A549 (cell line): Measurements from ENCODE around the gene TC2N. TPM values are rescaled to one million over a fixed set of nuclear protein-coding genes. Genes with fewer than 3 reads are reported as not detected.

Source experiments
- ATAC-seq, 2 experiments: fragments of 200-7000 bp in 1 of 2; fragments of >200 bp in 1 of 2; cut with Nextera tagmentation in 1 of 2; cut with Tn5 transposase in 1 of 2; 3 replicates each; pipeline versions ENCODE4 v1.8.0 to v1.9.1; 2018 to 2020; ENCODE audit warnings: mild to moderate bottlenecking in 1 of 2, moderate library complexity in 1 of 2
- CTCF ChIA-PET: fragments of 300-600 bp; sonication (Branson Sonifier 250); formaldehyde crosslinking; extraction: SDS; loops from one replicate; lab custom pipeline; 2021; ENCODE audit warnings: antibody characterized with exemption, inconsistent platforms; lab: Yijun Ruan, JAX
- POLR2A ChIA-PET: fragments of 350-600 bp; formaldehyde crosslinking; extraction: SDS; loops from one replicate; lab custom pipeline; 2021; ENCODE audit warnings: antibody characterized with exemption, inconsistent platforms; lab: Yijun Ruan, JAX
- DNase-seq, 2 experiments: peaks; one replicate each; pipeline versions ENCODE4 v3.0.0 to v3.0.0-alpha.2; 2011 to 2016; ENCODE audit warnings: low read depth in 1 of 2, low spot score in 1 of 2
- FAIRE-seq: peaks from 2 replicates; lab custom pipeline; 2011; peaks lifted over from hg19 to GRCh38; lab: Jason Lieb, UNC
- H3K27ac ChIP-seq, 2 experiments: fragments of >200 bp; sonication (Bioruptor Twin); formaldehyde crosslinking; 3 replicates each; pipeline ENCODE4 v1.5.1; 2016 to 2017
- H3K4me1 ChIP-seq: fragments of >200 bp; sonication (Bioruptor Twin); formaldehyde crosslinking; 3 replicates; pipeline ENCODE4 v1.6.1; 2016
- H3K4me2 ChIP-seq: fragments of >200 bp; sonication (Bioruptor Twin); formaldehyde crosslinking; 3 replicates; pipeline ENCODE4 v1.6.1; 2016
- H3K4me3 ChIP-seq: fragments of >200 bp; sonication (Bioruptor Twin); formaldehyde crosslinking; 3 replicates; pipeline ENCODE4 v1.5.1; 2016
- H3K9me3 ChIP-seq: fragments of >200 bp; sonication (Bioruptor Twin); formaldehyde crosslinking; 3 replicates; pipeline ENCODE4 v1.6.1; 2016
- CBX2 ChIP-seq: fragments of 200-600 bp; sonication (generic); IDR thresholded peaks from 2 replicates; pipeline ENCODE4 v1.6.1; 2016; ENCODE audit warnings: low read depth, mild to moderate bottlenecking, borderline replicate concordance
- CBX8 ChIP-seq: fragments of 200-600 bp; sonication (generic); IDR thresholded peaks from 2 replicates; pipeline ENCODE4 v1.6.1; 2016
- CEBPB ChIP-seq, 2 experiments: fragments of >200 bp in 1 of 2; sonication (Bioruptor Twin) in 1 of 2; formaldehyde crosslinking in 1 of 2; IDR thresholded peaks; 2 replicates each; pipeline ENCODE4 v1.6.1; 2012 to 2016
- CHD2 ChIP-seq: fragments of 150-350 bp; IDR thresholded peaks from 2 replicates; pipeline ENCODE4 v1.6.1; 2014; ENCODE audit warnings: low read length; ENCODE audit not compliant: partially characterized antibody
- EHF ChIP-seq: fragments of 250-450 bp; sonication (Bioruptor Pico); IDR thresholded peaks from 2 replicates; pipeline ENCODE4 v1.5.0; 2020; ENCODE audit warnings: mild to moderate bottlenecking
- FOSL2 ChIP-seq, 2 experiments: fragments of 450-650 bp in 1 of 2; fragments of >200 bp in 1 of 2; sonication (Bioruptor Twin) in 1 of 2; formaldehyde crosslinking; IDR thresholded peaks; 2 replicates each; pipeline versions ENCODE4 v1.5.0 to v1.6.1; 2016 to 2020; ENCODE audit warnings: mild to moderate bottlenecking in 1 of 2, moderate library complexity in 1 of 2
- HDAC2 ChIP-seq: fragments of 200-600 bp; sonication (generic); IDR thresholded peaks from 2 replicates; pipeline ENCODE4 v1.6.1; 2016
- HEYL ChIP-seq: fragments of 250-450 bp; sonication (Bioruptor Pico); IDR thresholded peaks from 2 replicates; pipeline ENCODE4 v1.8.0; 2021; ENCODE audit warnings: mild to moderate bottlenecking, moderate library complexity
- HOXB13 ChIP-seq: fragments of 250-450 bp; sonication (Bioruptor Pico); IDR thresholded peaks from 2 replicates; pipeline ENCODE4 v1.5.0; 2020; ENCODE audit warnings: low read depth, mild to moderate bottlenecking, moderate library complexity
- KDM1A ChIP-seq: fragments of 200-600 bp; sonication (generic); IDR thresholded peaks from 2 replicates; pipeline ENCODE4 v1.6.1; 2016; ENCODE audit warnings: low read depth, mild to moderate bottlenecking
- KDM5A ChIP-seq: fragments of 200-600 bp; sonication (generic); IDR thresholded peaks from 2 replicates; pipeline ENCODE4 v1.6.1; 2016; ENCODE audit warnings: antibody characterized with exemption, mild to moderate bottlenecking
- MAFK ChIP-seq: fragments of 450-650 bp; IDR thresholded peaks from 2 replicates; pipeline ENCODE4 v1.6.1; 2014; ENCODE audit not compliant: partially characterized antibody
- MYC ChIP-seq: IDR thresholded peaks from 2 replicates; pipeline ENCODE4 v1.6.1; 2012; ENCODE audit warnings: mild to moderate bottlenecking, inconsistent platforms, low read length, improper control_type of control experiment, borderline replicate concordance
- NR3C1 ChIP-seq: fragments of >200 bp; sonication (Bioruptor Twin); formaldehyde crosslinking; IDR thresholded peaks from 3 replicates; pipeline ENCODE4 v1.6.1; 2017
- POLR2A ChIP-seq: IDR thresholded peaks from 2 replicates; pipeline ENCODE4 v1.6.1; 2012; ENCODE audit warnings: mild to moderate bottlenecking, low read length
- POLR2AphosphoS2 ChIP-seq: conservative IDR thresholded peaks from 2 replicates; pipeline ENCODE4 v1.6.1; 2012; ENCODE audit warnings: low read length, improper control_type of control experiment, inconsistent platforms
- RCOR1 ChIP-seq: fragments of 150-350 bp; IDR thresholded peaks from 2 replicates; pipeline ENCODE4 v1.6.1; 2014; ENCODE audit warnings: antibody characterized with exemption, low read length, low read depth
- ZNF302 ChIP-seq: fragments of 250-450 bp; sonication (Bioruptor Pico); IDR thresholded peaks from 2 replicates; pipeline ENCODE4 v1.9.0; 2021; ENCODE audit warnings: inconsistent platforms, mild to moderate bottlenecking, moderate library complexity
- ZSCAN20 ChIP-seq: fragments of 250-450 bp; sonication (Bioruptor Pico); IDR thresholded peaks from 2 replicates; pipeline ENCODE4 v1.8.0; 2022; ENCODE audit warnings: mild to moderate bottlenecking, moderate library complexity
- WGBS: methylation state at CpG from one replicate; pipeline ENCODE4 v1.1.6; 2017; ENCODE audit errors: missing lambda C conversion rate; 5-methylcytosine and 5-hydroxymethylcytosine counted together
- polyA plus RNA-seq, 4 experiments: library from polyadenylated mRNA; depleted of rRNA in 3 of 4; stranded (reverse); fragments of >200 nt; fragmentation: RNase III in 1 of 4; extraction: RNeasy Plus Mini Kit Qiagen cat#74134 plus additional on column Dnase treatment in 1 of 4; gene quantifications; 2 replicates in 3 of 4; 3 replicates in 1 of 4; pipeline ENCODE4 v1.2.3, GENCODE V29; 2011 to 2017
- TF ChIP-seq, protein P1 (sequence below): IDR thresholded peaks from 2 replicates; pipeline ENCODE4 v1.6.1; 2012
- TF ChIP-seq, protein P2 (sequence below): fragments of 200-600 bp; sonication (generic); IDR thresholded peaks from 2 replicates; pipeline ENCODE4 v1.6.1; 2016; ENCODE audit warnings: antibody characterized with exemption, mild to moderate bottlenecking, moderate library complexity
- TF ChIP-seq, protein P3 (sequence below): IDR thresholded peaks from 2 replicates; pipeline ENCODE4 v1.6.1; 2012
- TF ChIP-seq, protein P4 (sequence below): fragments of >200 bp; sonication (Bioruptor Twin); formaldehyde crosslinking; IDR thresholded peaks from 3 replicates; pipeline ENCODE4 v1.6.1; 2016
- TF ChIP-seq, protein P5 (sequence below): fragments of 150-350 bp; IDR thresholded peaks from 2 replicates; pipeline ENCODE4 v1.6.1; 2014; ENCODE audit warnings: low read depth, mild to moderate bottlenecking, low read length
- TF ChIP-seq, protein P6 (sequence below): fragments of >200 bp; sonication (Bioruptor Twin); formaldehyde crosslinking; IDR thresholded peaks from 2 replicates; pipeline ENCODE4 v1.6.1; 2016
- TF ChIP-seq, protein P7 (sequence below): fragments of 450-650 bp; IDR thresholded peaks from 2 replicates; pipeline ENCODE4 v1.6.1; 2014; ENCODE audit warnings: antibody characterized with exemption

Gene TC2N
- polyA plus RNA-seq, 2 of the 4 experiments (the other 2 are of a cell fraction): 0.43 to 5.5 TPM

DNA sequence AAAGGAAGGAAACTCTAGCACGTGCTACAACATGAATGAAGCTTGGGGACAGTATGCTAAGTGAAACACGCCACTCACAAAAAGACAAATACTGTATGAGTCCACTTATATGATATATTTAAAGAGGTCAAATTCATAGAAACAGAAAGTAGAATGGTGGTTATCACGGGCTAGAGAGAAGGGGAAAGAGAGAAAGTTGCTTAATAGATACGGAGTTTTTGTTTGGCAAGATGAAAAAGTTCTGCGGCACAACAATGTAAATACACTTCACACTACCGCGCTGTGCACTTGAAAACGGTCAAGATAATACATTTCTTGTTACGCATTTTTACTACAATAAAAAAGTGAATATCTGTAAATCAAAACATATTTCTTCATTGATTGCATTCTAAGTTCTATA, 42.9 kb upstream of the TC2N start:
- Histone ChIP-seq H3K4me1 (no peaks in the 10 kb centered on the region; the same call in 2 of the 3 replicates), H3K9me3 (no peaks in the 10 kb centered on the region), H3K27ac (no peak overlapping the region), H3K4me2 (no peak overlapping the region), H3K4me3 (no peak overlapping the region)
- ChIA-PET POLR2A (no interaction called here), CTCF (interaction anchor here (1.9 to 8.4 kb wide), 2 partner anchors 70 to 262 kb away, joined by 6 to 65 read pairs; no protein-coding TSS in a partner anchor)
- 83% methylated on average over 9 of the region's 9 CpGs for WGBS
- DNase-seq (no peak), ATAC-seq (no peak), FAIRE-seq (no peak)
- TF ChIP-seq ZNF302 (CRISPR knock-in tag) (no peak), EHF (no peak), ZSCAN20 (CRISPR knock-in tag) (no peak), RCOR1 (no peak), NR3C1 (no peak), CEBPB (IDR thresholded peaks at IDR 0.05) (no peak), CBX2 (no peak), CHD2 (no peak), MAFK (no peak), HEYL (no peak), HOXB13 (no peak), KDM1A (no peak)
- TF ChIP-seq, protein P1, sequence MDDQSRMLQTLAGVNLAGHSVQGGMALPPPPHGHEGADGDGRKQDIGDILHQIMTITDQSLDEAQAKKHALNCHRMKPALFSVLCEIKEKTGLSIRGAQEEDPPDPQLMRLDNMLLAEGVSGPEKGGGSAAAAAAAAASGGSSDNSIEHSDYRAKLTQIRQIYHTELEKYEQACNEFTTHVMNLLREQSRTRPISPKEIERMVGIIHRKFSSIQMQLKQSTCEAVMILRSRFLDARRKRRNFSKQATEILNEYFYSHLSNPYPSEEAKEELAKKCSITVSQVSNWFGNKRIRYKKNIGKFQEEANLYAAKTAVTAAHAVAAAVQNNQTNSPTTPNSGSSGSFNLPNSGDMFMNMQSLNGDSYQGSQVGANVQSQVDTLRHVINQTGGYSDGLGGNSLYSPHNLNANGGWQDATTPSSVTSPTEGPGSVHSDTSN: no peak
- TF ChIP-seq, protein P2, sequence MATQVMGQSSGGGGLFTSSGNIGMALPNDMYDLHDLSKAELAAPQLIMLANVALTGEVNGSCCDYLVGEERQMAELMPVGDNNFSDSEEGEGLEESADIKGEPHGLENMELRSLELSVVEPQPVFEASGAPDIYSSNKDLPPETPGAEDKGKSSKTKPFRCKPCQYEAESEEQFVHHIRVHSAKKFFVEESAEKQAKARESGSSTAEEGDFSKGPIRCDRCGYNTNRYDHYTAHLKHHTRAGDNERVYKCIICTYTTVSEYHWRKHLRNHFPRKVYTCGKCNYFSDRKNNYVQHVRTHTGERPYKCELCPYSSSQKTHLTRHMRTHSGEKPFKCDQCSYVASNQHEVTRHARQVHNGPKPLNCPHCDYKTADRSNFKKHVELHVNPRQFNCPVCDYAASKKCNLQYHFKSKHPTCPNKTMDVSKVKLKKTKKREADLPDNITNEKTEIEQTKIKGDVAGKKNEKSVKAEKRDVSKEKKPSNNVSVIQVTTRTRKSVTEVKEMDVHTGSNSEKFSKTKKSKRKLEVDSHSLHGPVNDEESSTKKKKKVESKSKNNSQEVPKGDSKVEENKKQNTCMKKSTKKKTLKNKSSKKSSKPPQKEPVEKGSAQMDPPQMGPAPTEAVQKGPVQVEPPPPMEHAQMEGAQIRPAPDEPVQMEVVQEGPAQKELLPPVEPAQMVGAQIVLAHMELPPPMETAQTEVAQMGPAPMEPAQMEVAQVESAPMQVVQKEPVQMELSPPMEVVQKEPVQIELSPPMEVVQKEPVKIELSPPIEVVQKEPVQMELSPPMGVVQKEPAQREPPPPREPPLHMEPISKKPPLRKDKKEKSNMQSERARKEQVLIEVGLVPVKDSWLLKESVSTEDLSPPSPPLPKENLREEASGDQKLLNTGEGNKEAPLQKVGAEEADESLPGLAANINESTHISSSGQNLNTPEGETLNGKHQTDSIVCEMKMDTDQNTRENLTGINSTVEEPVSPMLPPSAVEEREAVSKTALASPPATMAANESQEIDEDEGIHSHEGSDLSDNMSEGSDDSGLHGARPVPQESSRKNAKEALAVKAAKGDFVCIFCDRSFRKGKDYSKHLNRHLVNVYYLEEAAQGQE: no peak
- TF ChIP-seq, protein P3, sequence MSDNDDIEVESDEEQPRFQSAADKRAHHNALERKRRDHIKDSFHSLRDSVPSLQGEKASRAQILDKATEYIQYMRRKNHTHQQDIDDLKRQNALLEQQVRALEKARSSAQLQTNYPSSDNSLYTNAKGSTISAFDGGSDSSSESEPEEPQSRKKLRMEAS: no peak
- TF ChIP-seq, protein P4, sequence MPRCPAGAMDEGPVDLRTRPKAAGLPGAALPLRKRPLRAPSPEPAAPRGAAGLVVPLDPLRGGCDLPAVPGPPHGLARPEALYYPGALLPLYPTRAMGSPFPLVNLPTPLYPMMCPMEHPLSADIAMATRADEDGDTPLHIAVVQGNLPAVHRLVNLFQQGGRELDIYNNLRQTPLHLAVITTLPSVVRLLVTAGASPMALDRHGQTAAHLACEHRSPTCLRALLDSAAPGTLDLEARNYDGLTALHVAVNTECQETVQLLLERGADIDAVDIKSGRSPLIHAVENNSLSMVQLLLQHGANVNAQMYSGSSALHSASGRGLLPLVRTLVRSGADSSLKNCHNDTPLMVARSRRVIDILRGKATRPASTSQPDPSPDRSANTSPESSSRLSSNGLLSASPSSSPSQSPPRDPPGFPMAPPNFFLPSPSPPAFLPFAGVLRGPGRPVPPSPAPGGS: no peak
- TF ChIP-seq, protein P5, sequence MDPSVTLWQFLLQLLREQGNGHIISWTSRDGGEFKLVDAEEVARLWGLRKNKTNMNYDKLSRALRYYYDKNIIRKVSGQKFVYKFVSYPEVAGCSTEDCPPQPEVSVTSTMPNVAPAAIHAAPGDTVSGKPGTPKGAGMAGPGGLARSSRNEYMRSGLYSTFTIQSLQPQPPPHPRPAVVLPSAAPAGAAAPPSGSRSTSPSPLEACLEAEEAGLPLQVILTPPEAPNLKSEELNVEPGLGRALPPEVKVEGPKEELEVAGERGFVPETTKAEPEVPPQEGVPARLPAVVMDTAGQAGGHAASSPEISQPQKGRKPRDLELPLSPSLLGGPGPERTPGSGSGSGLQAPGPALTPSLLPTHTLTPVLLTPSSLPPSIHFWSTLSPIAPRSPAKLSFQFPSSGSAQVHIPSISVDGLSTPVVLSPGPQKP: no peak
- TF ChIP-seq, protein P6, sequence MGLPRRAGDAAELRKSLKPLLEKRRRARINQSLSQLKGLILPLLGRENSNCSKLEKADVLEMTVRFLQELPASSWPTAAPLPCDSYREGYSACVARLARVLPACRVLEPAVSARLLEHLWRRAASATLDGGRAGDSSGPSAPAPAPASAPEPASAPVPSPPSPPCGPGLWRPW: no peak

DNA sequence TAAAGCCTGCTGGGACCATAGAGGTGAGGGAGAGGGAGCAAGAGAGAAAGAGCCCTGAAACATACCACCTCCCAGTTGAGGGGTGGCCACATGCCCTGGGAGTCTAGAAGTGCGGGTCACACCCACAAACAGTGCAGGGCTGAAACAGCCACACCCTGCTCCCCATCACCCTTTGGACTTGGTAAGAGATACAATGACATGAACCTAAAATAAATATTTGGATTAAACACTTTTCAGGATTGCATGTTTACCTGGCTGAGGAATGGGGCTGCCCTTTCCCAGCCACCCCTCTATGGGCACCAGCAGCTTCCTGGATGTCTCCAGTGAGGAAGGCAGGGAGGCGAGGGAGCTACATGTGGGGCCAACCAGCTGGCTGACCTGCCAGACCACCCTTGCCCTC, 39.0 kb upstream of the TC2N start:
- TF ChIP-seq CHD2 (no peak), NR3C1 (no peak), POLR2AphosphoS2 (no peak), MYC (no peak), HDAC2 (no peak), POLR2A (no peak), RCOR1 (no peak), KDM5A (no peak), CBX8 (no peak), EHF (no peak), FOSL2 (IDR thresholded peaks at IDR 0.05) (no peak), FOSL2 (CRISPR knock-in tag; IDR thresholded peaks at IDR 0.05) (no peak), HOXB13 (no peak)
- TF ChIP-seq, protein P7, sequence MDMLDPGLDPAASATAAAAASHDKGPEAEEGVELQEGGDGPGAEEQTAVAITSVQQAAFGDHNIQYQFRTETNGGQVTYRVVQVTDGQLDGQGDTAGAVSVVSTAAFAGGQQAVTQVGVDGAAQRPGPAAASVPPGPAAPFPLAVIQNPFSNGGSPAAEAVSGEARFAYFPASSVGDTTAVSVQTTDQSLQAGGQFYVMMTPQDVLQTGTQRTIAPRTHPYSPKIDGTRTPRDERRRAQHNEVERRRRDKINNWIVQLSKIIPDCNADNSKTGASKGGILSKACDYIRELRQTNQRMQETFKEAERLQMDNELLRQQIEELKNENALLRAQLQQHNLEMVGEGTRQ: no peak
- TF ChIP-seq, protein P6: no peak
- TF ChIP-seq, protein P5: no peak
- TF ChIP-seq, protein P3: no peak
- TF ChIP-seq, all 56 proteins: peak for 0
- H3K9me3 ChIP-seq: no peaks in the 10 kb centered on the region
- no peak; a peak in 1 of 6 replicates for ATAC-seq
- 31% methylated on average over 2 of the region's 2 CpGs for WGBS
- CTCF ChIA-PET: no interaction called here
- H3K4me2 ChIP-seq: no peak overlapping the region
- no peak overlapping the region for H3K27ac ChIP-seq
- H3K4me1 ChIP-seq: no peaks in the 10 kb centered on the region; the same call in 2 of the 3 replicates
- H3K4me3 ChIP-seq: no peak overlapping the region
- POLR2A ChIA-PET: no interaction called here
- peak in 1 of 2 experiments; percentile 48 for DNase-seq
- no peak for FAIRE-seq
